IMR-90 (cell line): Measurements from ENCODE around the gene KTN1. TPM values are rescaled to one million over a fixed set of nuclear protein-coding genes. Genes with fewer than 3 reads are reported as not detected.

ENCODE experiments used
- ATAC-seq: fragments of 200-7000 bp; cut with Tn5 transposase; 2 replicates; pipeline ENCODE4 v1.9.1; 2020; ENCODE audit warnings: low read depth, mild to moderate bottlenecking, moderate library complexity
- BruUV-seq: library from RNA; stranded (reverse); fragments of 400-500 nt; replicated peaks from 2 replicates; lab custom pipeline; 2021; lab: Mats Ljungman, UMichigan
- CTCF ChIA-PET: fragments of 300-600 bp; formaldehyde crosslinking; extraction: SDS; loops from one replicate; lab custom pipeline; 2021; ENCODE audit warnings: antibody characterized with exemption; lab: Yijun Ruan, JAX
- POLR2A ChIA-PET: fragments of 300-600 bp; sonication (Branson Sonifier 250); formaldehyde crosslinking; loops from one replicate; lab custom pipeline; 2022; ENCODE audit warnings: antibody characterized with exemption; ENCODE audit not compliant: unreplicated experiment; lab: Charles Lee
- DNase-seq: peaks from one replicate; pipeline ENCODE4 v3.0.0; 2013
- H2AFZ ChIP-seq: replicated peaks from 2 replicates; pipeline ENCODE3; 2013; ENCODE audit warnings: low read length, mild to moderate bottlenecking; ENCODE audit not compliant: poor library complexity
- H2AK5ac ChIP-seq: 2 replicates; pipeline ENCODE4 v1.6.1; 2013; ENCODE audit warnings: low read depth, low read length, inconsistent platforms
- H2AK9ac ChIP-seq: replicated peaks from 2 replicates; pipeline ENCODE3; 2013; ENCODE audit warnings: mild to moderate bottlenecking, low read depth, low read length, moderate library complexity; ENCODE audit not compliant: poor library complexity
- H2BK120ac ChIP-seq: 2 replicates; pipeline ENCODE4 v1.6.1; 2013; ENCODE audit warnings: low read depth, low read length, inconsistent platforms
- H2BK15ac ChIP-seq: 3 replicates; pipeline ENCODE4 v1.6.1; 2013; ENCODE audit warnings: low read depth, low read length, inconsistent platforms
- H2BK20ac ChIP-seq: 2 replicates; pipeline ENCODE4 v1.6.1; 2013; ENCODE audit warnings: low read depth, mild to moderate bottlenecking, inconsistent platforms, low read length, moderate library complexity
- H2BK5ac ChIP-seq: 2 replicates; pipeline ENCODE4 v1.6.1; 2013; ENCODE audit warnings: mild to moderate bottlenecking, low read depth, low read length, inconsistent platforms; ENCODE audit not compliant: poor library complexity, severe bottlenecking
- H3K14ac ChIP-seq: replicated peaks from 2 replicates; pipeline ENCODE4 v1.6.1; 2013; ENCODE audit warnings: low read depth, low read length, inconsistent platforms
- H3K18ac ChIP-seq: 2 replicates; pipeline ENCODE4 v1.6.1; 2013; ENCODE audit warnings: low read depth, low read length, control low read depth
- H3K23ac ChIP-seq: 2 replicates; pipeline ENCODE4 v1.6.1; 2013; ENCODE audit warnings: low read depth, low read length, inconsistent platforms
- H3K27ac ChIP-seq: 2 replicates; pipeline ENCODE4 v1.5.1; 2013; ENCODE audit warnings: mild to moderate bottlenecking, control low read depth, low read length; ENCODE audit not compliant: insufficient read depth
- H3K27me3 ChIP-seq: 2 replicates; pipeline ENCODE4 v1.6.1; 2013; ENCODE audit warnings: low read length; ENCODE audit not compliant: control insufficient read depth, insufficient read depth
- H3K36me3 ChIP-seq: 2 replicates; pipeline ENCODE4 v1.6.1; 2013; ENCODE audit warnings: low read length, mixed read lengths; ENCODE audit not compliant: control insufficient read depth, insufficient read depth
- H3K4ac ChIP-seq: 2 replicates; pipeline ENCODE4 v1.6.1; 2013; ENCODE audit warnings: low read depth, low read length, inconsistent platforms
- H3K4me1 ChIP-seq: 2 replicates; pipeline ENCODE4 v1.6.1; 2013; ENCODE audit warnings: low read length, mixed read lengths; ENCODE audit not compliant: control insufficient read depth, insufficient read depth
- H3K4me2 ChIP-seq: 2 replicates; pipeline ENCODE4 v1.6.1; 2013; ENCODE audit warnings: low read depth, mild to moderate bottlenecking, control low read depth, low read length, moderate library complexity
- H3K4me3 ChIP-seq: 2 replicates; pipeline ENCODE4 v1.5.1; 2013; ENCODE audit warnings: low read depth, mild to moderate bottlenecking, control low read depth, low read length, moderate library complexity; ENCODE audit not compliant: insufficient read depth
- H3K56ac ChIP-seq: 2 replicates; pipeline ENCODE4 v1.6.1; 2013; ENCODE audit warnings: low read length, inconsistent platforms; ENCODE audit not compliant: insufficient read depth; ENCODE audit errors: extremely low read depth
- H3K79me1 ChIP-seq, 2 experiments: 2 replicates each; pipeline ENCODE4 v1.6.1; 2013; ENCODE audit warnings: low read length in 2 of 2, inconsistent platforms in 1 of 2, low read depth in 1 of 2
- H3K9ac ChIP-seq: 2 replicates; pipeline ENCODE4 v1.6.1; 2013; ENCODE audit warnings: low read depth, low read length, control low read depth
- H3K9me1 ChIP-seq: 2 replicates; pipeline ENCODE4 v1.6.1; 2013; ENCODE audit warnings: low read length, inconsistent platforms; ENCODE audit not compliant: insufficient read depth
- H3K9me3 ChIP-seq: 2 replicates; pipeline ENCODE4 v1.6.1; 2013; ENCODE audit warnings: low read length; ENCODE audit not compliant: control insufficient read depth, insufficient read depth
- H4K20me1 ChIP-seq: 2 replicates; pipeline ENCODE4 v1.6.1; 2013; ENCODE audit warnings: low read length, inconsistent platforms; ENCODE audit not compliant: insufficient read depth
- H4K5ac ChIP-seq: 2 replicates; pipeline ENCODE4 v1.6.1; 2013; ENCODE audit warnings: mild to moderate bottlenecking, low read depth, low read length, control low read depth
- H4K8ac ChIP-seq, 2 experiments: 2 replicates each; pipeline ENCODE4 v1.6.1; 2013; ENCODE audit warnings: low read depth in 2 of 2, low read length in 2 of 2, control low read depth in 1 of 2, inconsistent platforms in 1 of 2
- H4K91ac ChIP-seq: 2 replicates; pipeline ENCODE4 v1.6.1; 2013; ENCODE audit warnings: low read depth, low read length, inconsistent platforms; ENCODE audit not compliant: insufficient read depth
- BHLHE40 ChIP-seq: fragments of 150-350 bp; IDR thresholded peaks from 2 replicates; pipeline ENCODE4 v1.6.1; 2016; ENCODE audit warnings: mild to moderate bottlenecking, low read depth, low read length
- CEBPB ChIP-seq: IDR thresholded peaks from 2 replicates; pipeline ENCODE4 v1.6.1; 2012; ENCODE audit warnings: low read depth, low read length, improper control_type of control experiment
- CHD1 ChIP-seq: IDR thresholded peaks from 2 replicates; pipeline ENCODE4 v1.6.1; 2012; ENCODE audit warnings: low read depth, low read length, improper control_type of control experiment
- FOS ChIP-seq: fragments of 150-350 bp; IDR thresholded peaks from 2 replicates; pipeline ENCODE4 v1.6.1; 2016; ENCODE audit warnings: low read depth, low read length
- MAFK ChIP-seq: IDR thresholded peaks from 2 replicates; pipeline ENCODE4 v1.6.1; 2012; ENCODE audit warnings: low read depth, low read length, improper control_type of control experiment
- MAZ ChIP-seq: IDR thresholded peaks from 2 replicates; pipeline ENCODE4 v1.6.1; 2012; ENCODE audit warnings: low read depth, mild to moderate bottlenecking, low read length, improper control_type of control experiment, moderate library complexity, borderline replicate concordance
- MXI1 ChIP-seq: IDR thresholded peaks from 2 replicates; pipeline ENCODE4 v1.6.1; 2012; ENCODE audit warnings: low read depth, mild to moderate bottlenecking, low read length, moderate library complexity, borderline replicate concordance
- NFE2L2 ChIP-seq: fragments of 150-350 bp; IDR thresholded peaks from 2 replicates; pipeline ENCODE4 v1.6.1; 2016; ENCODE audit warnings: low read depth, mild to moderate bottlenecking, low read length
- POLR2A ChIP-seq: IDR thresholded peaks from 2 replicates; pipeline ENCODE4 v1.6.1; 2012; ENCODE audit warnings: mild to moderate bottlenecking, low read depth, low read length
- RAD21 ChIP-seq: IDR thresholded peaks from 2 replicates; pipeline ENCODE4 v1.6.1; 2012; ENCODE audit warnings: low read length, improper control_type of control experiment
- RCOR1 ChIP-seq: IDR thresholded peaks from 2 replicates; pipeline ENCODE4 v1.6.1; 2012; ENCODE audit warnings: mild to moderate bottlenecking, low read length, improper control_type of control experiment; ENCODE audit not compliant: insufficient replicate concordance
- RFX5 ChIP-seq: IDR thresholded peaks from 2 replicates; pipeline ENCODE4 v1.8.0; 2012; ENCODE audit warnings: low read depth, mild to moderate bottlenecking, low read length, moderate library complexity
- SMC3 ChIP-seq: fragments of 150-350 bp; IDR thresholded peaks from 2 replicates; pipeline ENCODE4 v1.6.1; 2016; ENCODE audit warnings: low read depth, mild to moderate bottlenecking, antibody characterized with exemption, low read length, moderate library complexity
- WGBS, 2 experiments: methylation state at CpG; one replicate each; pipeline versions ENCODE4 v1.1.5 to v1.1.7; 2013; ENCODE audit warnings: missing lambda C conversion rate in 2 of 2; ENCODE audit not compliant: insufficient read length in 1 of 2; ENCODE audit errors: extremely low coverage in 2 of 2; 5-methylcytosine and 5-hydroxymethylcytosine counted together
- dilution Hi-C: fragments of 300-500 bp; cut with HindIII; formaldehyde crosslinking; loops from one replicate; pipeline ENCODE4 v1.14.3; 2018; ENCODE audit warnings: low sequenced_read_pairs; ENCODE audit not compliant: unreplicated experiment
- in situ Hi-C: fragments of 300-500 bp; cut with MboI; formaldehyde crosslinking; loops from 3 replicates; pipeline ENCODE4 v1.14.3; 2019; ENCODE audit warnings: low sequenced_read_pairs, inconsistent platforms, mixed read lengths
- intact Hi-C: fragments of 100-400 bp; cut with micrococcal nuclease; formaldehyde crosslinking; loops from 2 replicates; pipeline ENCODE4 v1.10.0; 2022
- polyA plus RNA-seq, 3 experiments: library from polyadenylated mRNA; depleted of rRNA; stranded (reverse); fragments of >200 nt; gene quantifications; 2 replicates each; pipeline ENCODE4 v1.2.3, GENCODE V29; 2012; ENCODE audit warnings: low replicate concordance in 1 of 3
- total RNA-seq: library from RNA; depleted of rRNA; stranded (reverse); fragments of >200 nt; gene quantifications from 2 replicates; pipeline ENCODE4 v1.2.3, GENCODE V29; 2012
- TF ChIP-seq, protein P1 (sequence below): fragments of 150-350 bp; IDR thresholded peaks from 2 replicates; pipeline ENCODE4 v1.6.1; 2017; ENCODE audit warnings: mild to moderate bottlenecking, antibody characterized with exemption, low read length, low read depth
- TF ChIP-seq, protein P2 (sequence below): fragments of 150-350 bp; IDR thresholded peaks from 2 replicates; pipeline ENCODE4 v1.6.1; 2016; ENCODE audit warnings: low read depth, mild to moderate bottlenecking, low read length, moderate library complexity, borderline replicate concordance
- TF ChIP-seq, protein P3 (sequence below): conservative IDR thresholded peaks from 2 replicates; pipeline ENCODE4 v1.5.1; 2012; ENCODE audit warnings: mild to moderate bottlenecking, low read depth, low read length, improper control_type of control experiment

KTN1 gene
- total and polyA plus RNA-seq, 2 of the 4 experiments (the other 2 are of a cell fraction), result 42.1 to 57.2 TPM

- no peak for ATAC-seq
- H3K27ac ChIP-seq, result no peak overlapping the region
- no peaks in the 10 kb centered on the region for H3K79me1 ChIP-seq
- no peak overlapping the region for H3K56ac ChIP-seq
- peaks cover 3% of the 10 kb centered on the region; the same call in 1 of the 2 replicates for H3K4me1 ChIP-seq
- no peak overlapping the region for H4K8ac ChIP-seq
- H2AK5ac ChIP-seq, result no peak overlapping the region
- no peaks in the 10 kb centered on the region for H3K9me1 ChIP-seq
- TF ChIP-seq, protein P1, sequence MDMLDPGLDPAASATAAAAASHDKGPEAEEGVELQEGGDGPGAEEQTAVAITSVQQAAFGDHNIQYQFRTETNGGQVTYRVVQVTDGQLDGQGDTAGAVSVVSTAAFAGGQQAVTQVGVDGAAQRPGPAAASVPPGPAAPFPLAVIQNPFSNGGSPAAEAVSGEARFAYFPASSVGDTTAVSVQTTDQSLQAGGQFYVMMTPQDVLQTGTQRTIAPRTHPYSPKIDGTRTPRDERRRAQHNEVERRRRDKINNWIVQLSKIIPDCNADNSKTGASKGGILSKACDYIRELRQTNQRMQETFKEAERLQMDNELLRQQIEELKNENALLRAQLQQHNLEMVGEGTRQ, result no peak
- no peak for TF ChIP-seq SMC3
- TF ChIP-seq MXI1, result no peak
- TF ChIP-seq NFE2L2, result no peak
- TF ChIP-seq FOS, result no peak
- TF ChIP-seq RCOR1, result no peak
- no peak for TF ChIP-seq BHLHE40
- no peak for TF ChIP-seq RAD21
- no peak for TF ChIP-seq POLR2A
- TF ChIP-seq, protein P2, sequence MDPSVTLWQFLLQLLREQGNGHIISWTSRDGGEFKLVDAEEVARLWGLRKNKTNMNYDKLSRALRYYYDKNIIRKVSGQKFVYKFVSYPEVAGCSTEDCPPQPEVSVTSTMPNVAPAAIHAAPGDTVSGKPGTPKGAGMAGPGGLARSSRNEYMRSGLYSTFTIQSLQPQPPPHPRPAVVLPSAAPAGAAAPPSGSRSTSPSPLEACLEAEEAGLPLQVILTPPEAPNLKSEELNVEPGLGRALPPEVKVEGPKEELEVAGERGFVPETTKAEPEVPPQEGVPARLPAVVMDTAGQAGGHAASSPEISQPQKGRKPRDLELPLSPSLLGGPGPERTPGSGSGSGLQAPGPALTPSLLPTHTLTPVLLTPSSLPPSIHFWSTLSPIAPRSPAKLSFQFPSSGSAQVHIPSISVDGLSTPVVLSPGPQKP, result no peak
- no peak for TF ChIP-seq MAZ
- TF ChIP-seq, protein P3, sequence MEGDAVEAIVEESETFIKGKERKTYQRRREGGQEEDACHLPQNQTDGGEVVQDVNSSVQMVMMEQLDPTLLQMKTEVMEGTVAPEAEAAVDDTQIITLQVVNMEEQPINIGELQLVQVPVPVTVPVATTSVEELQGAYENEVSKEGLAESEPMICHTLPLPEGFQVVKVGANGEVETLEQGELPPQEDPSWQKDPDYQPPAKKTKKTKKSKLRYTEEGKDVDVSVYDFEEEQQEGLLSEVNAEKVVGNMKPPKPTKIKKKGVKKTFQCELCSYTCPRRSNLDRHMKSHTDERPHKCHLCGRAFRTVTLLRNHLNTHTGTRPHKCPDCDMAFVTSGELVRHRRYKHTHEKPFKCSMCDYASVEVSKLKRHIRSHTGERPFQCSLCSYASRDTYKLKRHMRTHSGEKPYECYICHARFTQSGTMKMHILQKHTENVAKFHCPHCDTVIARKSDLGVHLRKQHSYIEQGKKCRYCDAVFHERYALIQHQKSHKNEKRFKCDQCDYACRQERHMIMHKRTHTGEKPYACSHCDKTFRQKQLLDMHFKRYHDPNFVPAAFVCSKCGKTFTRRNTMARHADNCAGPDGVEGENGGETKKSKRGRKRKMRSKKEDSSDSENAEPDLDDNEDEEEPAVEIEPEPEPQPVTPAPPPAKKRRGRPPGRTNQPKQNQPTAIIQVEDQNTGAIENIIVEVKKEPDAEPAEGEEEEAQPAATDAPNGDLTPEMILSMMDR, result no peak
- no peak for TF ChIP-seq RFX5
- TF ChIP-seq CEBPB, result no peak
- TF ChIP-seq MAFK, result no peak
- TF ChIP-seq CHD1, result no peak
- H3K23ac ChIP-seq, result no peak overlapping the region
- H3K4me3 ChIP-seq, result no peak overlapping the region
- peaks cover 6% of the 10 kb centered on the region; the same call in 1 of the 2 replicates for H3K27me3 ChIP-seq
- in situ Hi-C loops, result no loop called here
- H3K18ac ChIP-seq, result no peak overlapping the region
- H2AK9ac ChIP-seq, result no peak overlapping the region
- H3K4me2 ChIP-seq, result no peak overlapping the region
- no peak overlapping the region for H2BK20ac ChIP-seq
- H2BK5ac ChIP-seq, result no peak overlapping the region
- dilution Hi-C loops, result no loop called here
- ChIA-PET POLR2A (no interaction called here), CTCF (interaction anchor here (0.6 to 0.7 kb wide), 2 partner anchors 13 to 274 kb away, joined by 3 to 7 read pairs; no protein-coding TSS in a partner anchor)
- H2AFZ ChIP-seq, result no peak overlapping the region
- BruUV-seq, result no TSS peak
- H3K9me3 ChIP-seq, result peaks cover 3% of the 10 kb centered on the region; the same call in 1 of the 2 replicates
- H4K20me1 ChIP-seq, result no peaks in the 10 kb centered on the region
- no peak overlapping the region for H4K5ac ChIP-seq
- 73% methylated on average over 3 of the region's 5 CpGs; no CpG with 5 or more reads in 1 of the 2 experiments for WGBS, 2 experiments
- intact Hi-C loops, result no loop called here
- H3K36me3 ChIP-seq, result no peaks in the 10 kb centered on the region
- no peak overlapping the region for H4K91ac ChIP-seq
- no peak overlapping the region for H2BK120ac ChIP-seq
- H3K14ac ChIP-seq, result no peak overlapping the region
- H3K4ac ChIP-seq, result no peak overlapping the region
- H2BK15ac ChIP-seq, result no peak overlapping the region
- DNase-seq, result no peak
- no peak overlapping the region for H3K9ac ChIP-seq
These were observed 46.0 kb upstream of the KTN1 start for GRCh38 chr14:55533960-55534359.
